NCI-H1694 (cell line): ENCODE data around the gene CD68.
"Not testable (repeated sequence)": the region's sequence is repeated elsewhere in the genome, so short reads cannot be mapped to it uniquely, and the experiment has no call there.

ENCODE experiments used
- DNase-seq: peaks from one replicate; lab custom pipeline; 2025; lab: John Stamatoyannopoulos, UW

Gene CD68

GRCh38 chr17:7580604-7581575 lies 1.5 kb downstream of the CD68 start:
- no peak for DNase-seq

- DNase-seq = no peak
Measured at GRCh38 chr17:7582396-7583252, 3.2 kb downstream of the CD68 start.

GRCh38 chr17:7583253-7584109 lies 4.0 kb downstream of the CD68 start, which contains the start of gene MPDU1:
Gene MPDU1, plus strand, starts transcription at chr17:7583852. Its CDS starts 11 bp downstream, at chr17:7583863.
- DNase-seq = peak; percentile 93

GRCh38 chr17:7586673-7587419 lies 7.4 kb downstream of the CD68 start:
- peak; percentile 51 for DNase-seq

GRCh38 chr17:7587420-7588151 lies 8.1 kb downstream of the CD68 start:
- no peak for DNase-seq

- no peak for DNase-seq
Measured at GRCh38 chr17:7588553-7589203, 9.2 kb downstream of the CD68 start.

GRCh38 chr17:7589204-7589868 lies 9.9 kb downstream of the CD68 start:
- no peak for DNase-seq

GRCh38 chr17:7589891-7590691 lies 10.7 kb downstream of the CD68 start, which contains the start of gene SOX15:
Gene SOX15, minus strand, starts transcription at chr17:7590094. Its CDS starts 418 bp downstream, at chr17:7589676.
- DNase-seq = no peak

- DNase-seq = no peak
Measured at GRCh38 chr17:7590743-7591142, 11.3 kb downstream of the CD68 start.

- DNase-seq = no peak
Measured at GRCh38 chr17:7591596-7591995, 12.2 kb downstream of the CD68 start.

- DNase-seq = no peak
Measured at GRCh38 chr17:7592422-7593021, 13.1 kb downstream of the CD68 start.

GRCh38 chr17:7593296-7593695 lies 13.9 kb downstream of the CD68 start:
- no peak for DNase-seq

GRCh38 chr17:7597561-7597960 lies 18.1 kb downstream of the CD68 start:
- not testable (repeated sequence) for DNase-seq

- DNase-seq = no peak
Measured at GRCh38 chr17:7606280-7606679, 26.8 kb downstream of the CD68 start.

GRCh38 chr17:7610641-7611040 lies 31.2 kb downstream of the CD68 start:
- no peak for DNase-seq

GRCh38 chr17:7611635-7612293 lies 32.3 kb downstream of the CD68 start:
- DNase-seq = no peak

- DNase-seq = no peak
Measured at GRCh38 chr17:7612294-7612640, 32.8 kb downstream of the CD68 start.
